Hematopoietic multipotent progenitor cell treated with erythropoietin and hydrocortisone succinate and interleukin-3 and kit ligand, for 4 days (in vitro differentiated cells): Measurements from ENCODE around the gene FTCDNL1.
A peak's percentile ranks its signal among the peaks of the same experiment; 100 is the strongest.

ENCODE experiments used
- DNase-seq: peaks from one replicate; pipeline ENCODE4 v3.0.0-alpha.2; 2015

The FTCDNL1 gene

DNA sequence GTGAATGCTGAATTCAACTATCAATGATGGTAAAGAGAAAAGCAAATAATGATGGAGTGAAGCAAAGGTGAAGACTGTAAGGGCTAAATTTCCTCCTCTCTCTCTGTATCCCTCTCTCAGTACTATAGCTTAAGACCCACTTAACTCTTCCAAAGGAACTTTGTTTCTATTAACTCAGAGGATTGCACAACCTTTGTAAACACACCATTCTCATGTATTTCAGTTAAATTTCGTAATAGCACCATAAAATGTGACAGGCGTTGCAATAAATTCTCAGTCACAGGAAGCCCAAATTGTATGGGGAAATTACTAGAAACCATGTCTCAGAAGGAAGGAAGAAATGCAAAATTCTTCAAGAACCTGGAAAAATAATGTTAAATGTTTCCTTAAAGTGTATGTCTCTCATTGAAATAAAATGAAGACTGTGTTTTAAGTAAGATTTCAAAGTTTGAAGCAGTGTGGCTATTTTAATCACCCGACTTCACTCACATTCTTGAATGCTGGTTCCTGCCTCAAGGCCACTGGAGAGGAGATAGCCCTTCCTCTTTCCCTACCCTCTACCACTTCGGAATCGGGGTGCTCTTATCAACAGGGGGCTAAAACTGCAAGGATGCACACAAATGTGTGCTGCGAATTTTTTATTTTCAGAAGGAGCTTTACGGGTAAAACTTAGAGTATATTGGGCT, 112.1 kb downstream of the FTCDNL1 start:
- DNase-seq: peak; percentile 84

DNA sequence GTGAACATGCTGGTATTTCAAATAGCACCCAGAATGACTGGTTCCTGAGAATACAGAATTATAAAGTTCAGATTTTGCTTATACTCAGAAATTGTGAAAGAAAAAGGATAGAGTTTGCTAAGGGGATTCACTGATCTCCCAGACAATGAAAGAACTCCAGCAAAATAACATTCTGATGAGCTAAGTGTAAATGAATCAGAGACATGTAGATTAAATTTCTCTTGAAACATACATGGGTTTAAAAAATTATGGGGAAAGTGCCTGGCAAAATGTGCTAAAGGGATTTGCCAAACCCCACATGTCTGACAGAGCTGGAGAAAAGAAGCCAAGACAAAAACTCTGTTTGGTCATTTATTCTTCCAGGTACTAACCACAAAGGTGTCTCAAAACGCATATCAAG, 116.3 kb downstream of the FTCDNL1 start:
- DNase-seq: no peak

DNA sequence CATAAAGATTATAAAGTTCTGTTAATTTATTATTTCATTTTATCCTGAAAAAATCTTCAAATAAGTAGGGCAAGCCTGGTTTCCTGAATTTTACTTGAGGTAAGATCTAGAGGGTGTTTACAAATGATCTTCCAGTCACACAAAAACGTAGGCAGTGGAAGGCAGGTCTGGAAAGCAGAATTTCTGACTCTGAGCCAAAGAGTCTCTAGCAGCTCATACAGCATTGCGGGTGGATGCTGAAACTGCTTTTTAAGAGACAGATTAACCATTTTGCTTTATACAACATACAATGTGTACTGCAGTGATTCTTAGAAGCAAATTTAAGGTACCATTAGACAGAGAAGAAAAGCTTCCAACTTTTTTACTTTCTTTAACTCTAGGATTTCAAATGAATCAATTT, 117.0 kb downstream of the FTCDNL1 start:
- no peak for DNase-seq

GRCh38 chr2:199727801-199728200, 123.2 kb downstream of the FTCDNL1 start:
- DNase-seq: no peak

GRCh38 chr2:199727306-199727705, 123.7 kb downstream of the FTCDNL1 start:
- no peak for DNase-seq

- DNase-seq: no peak
Observed at GRCh38 chr2:199718074-199718473, 132.9 kb downstream of the FTCDNL1 start.

DNA sequence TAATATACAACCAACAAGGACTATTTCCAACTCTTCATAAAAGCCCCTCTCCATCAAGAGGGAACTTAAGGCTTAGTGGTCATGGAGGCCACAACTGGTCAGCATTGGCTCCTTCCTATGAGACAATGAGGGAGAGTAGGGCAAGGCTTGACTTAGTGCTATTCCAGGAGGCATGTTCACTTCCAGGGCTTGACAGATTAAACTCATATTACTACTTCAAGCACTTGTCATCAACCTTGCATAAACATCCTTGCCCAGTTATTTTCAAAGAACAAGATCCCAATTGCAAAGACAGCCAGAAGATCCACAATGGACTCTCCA, 133.4 kb downstream of the FTCDNL1 start:
- no peak for DNase-seq

DNA sequence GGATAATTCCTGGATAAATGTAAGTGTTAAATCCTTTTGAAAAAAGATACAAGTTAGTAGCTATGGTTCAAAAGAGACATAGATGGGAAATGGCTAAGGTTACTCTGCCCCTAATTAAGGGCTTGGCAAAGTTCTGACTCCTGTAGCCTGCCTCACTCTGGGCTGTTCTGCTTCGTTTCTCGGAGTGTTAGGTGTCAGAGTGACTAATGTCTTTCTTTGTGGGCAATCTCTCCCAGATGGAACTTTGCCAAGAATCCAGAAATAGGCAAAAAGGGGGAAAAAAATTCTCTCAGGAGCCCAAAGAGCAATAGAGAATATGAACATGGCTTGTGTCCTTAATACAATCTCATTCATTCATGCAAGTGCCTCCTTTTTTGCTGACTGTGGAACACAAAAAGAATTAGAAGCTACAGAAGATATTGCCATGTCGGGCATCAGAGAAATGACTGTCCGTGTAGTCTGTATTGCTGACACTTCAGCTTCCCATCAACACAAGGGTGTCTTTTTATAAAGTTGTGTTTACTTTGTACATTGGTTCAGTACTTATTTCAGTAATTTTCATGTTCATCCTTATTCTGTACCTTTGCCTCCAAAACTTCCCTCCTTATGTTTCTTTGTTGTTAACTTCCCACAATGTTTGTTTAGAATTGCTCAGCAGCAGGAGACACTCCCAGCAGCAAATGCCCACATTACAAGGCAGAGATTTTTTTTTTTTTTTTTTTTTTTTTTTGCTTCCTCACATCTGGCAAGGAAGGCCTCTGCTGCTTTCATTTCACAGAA, 134.0 kb downstream of the FTCDNL1 start:
- DNase-seq: no peak

- no peak for DNase-seq
Observed at GRCh38 chr2:199713746-199714145, 137.2 kb downstream of the FTCDNL1 start.

DNA sequence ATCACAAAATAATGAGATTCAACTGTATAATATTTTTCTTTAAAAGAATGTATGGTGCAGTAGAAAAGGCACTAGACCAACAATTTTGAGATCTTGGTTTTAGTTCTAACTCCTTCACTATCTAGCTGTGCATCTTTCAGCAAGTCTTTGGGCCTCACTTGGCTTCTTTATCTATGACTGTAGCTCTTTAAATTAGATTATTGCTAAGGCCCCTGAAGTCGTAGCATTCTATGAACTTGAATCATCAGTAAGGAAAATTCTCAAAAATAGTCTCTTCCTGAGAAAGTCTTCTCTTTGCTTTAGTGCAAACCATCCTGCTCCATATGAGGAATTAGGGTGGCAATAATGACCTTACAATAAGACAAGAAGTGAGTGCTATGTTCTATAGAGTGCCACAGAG, 140.4 kb downstream of the FTCDNL1 start:
- DNase-seq: no peak
